ENCODE measurements around the gene BRME1. TPM values are rescaled to one million over a fixed set of nuclear protein-coding genes. Genes with fewer than 3 reads are reported as not detected.

BRME1 gene
- total RNA-seq, 2 donors from 2014 or later: 3.7 TPM; not detected in 1

GRCh38 chr19:13880059-13881043 lies 25.6 kb downstream of the BRME1 start:
- no peaks in the 10 kb centered on the region for H3K9me3 ChIP-seq
- DNase-seq (ENCODE audit: low spot score): peak; percentile 89
- peaks cover 8 to 18% of the 10 kb centered on the region in 2 donors for H3K4me1 ChIP-seq (ENCODE audit: control insufficient read depth in 1 of 2, low read depth in 2 of 2)
- H3K36me3 ChIP-seq: no peaks in the 10 kb centered on the region
- no peaks in the 10 kb centered on the region for H3K27me3 ChIP-seq (replicated peaks; ENCODE audit: insufficient read depth)
- peak overlapping the region; percentile 83 to 89 for H3K27ac ChIP-seq
- ATAC-seq (ENCODE audit: insufficient number of reproducible peaks, low FRiP score, low read depth): peak; percentile 93
- peak overlapping the region; percentile 71 for H3K4me3 ChIP-seq
- peak; percentile 94 for TF ChIP-seq CTCF (IDR thresholded peaks at IDR 0.05)

GRCh38 chr19:13877303-13877702 lies 28.6 kb downstream of the BRME1 start:
- no peaks in the 10 kb centered on the region for H3K27me3 ChIP-seq (replicated peaks; ENCODE audit: insufficient read depth)
- H3K36me3 ChIP-seq: no peaks in the 10 kb centered on the region
- ATAC-seq (ENCODE audit: insufficient number of reproducible peaks, low FRiP score, low read depth): no peak
- H3K27ac ChIP-seq: no peak overlapping the region
- H3K4me1 ChIP-seq (ENCODE audit: control insufficient read depth in 1 of 2, low read depth in 2 of 2): peaks cover 8 to 18% of the 10 kb centered on the region in 2 donors
- TF ChIP-seq CTCF (IDR thresholded peaks at IDR 0.05): no peak
- H3K4me3 ChIP-seq: no peak overlapping the region
- H3K9me3 ChIP-seq: no peaks in the 10 kb centered on the region
- DNase-seq (ENCODE audit: low spot score): no peak

GRCh38 chr19:13876834-13877233 lies 29.1 kb downstream of the BRME1 start, which contains the start of gene NANOS3:
NANOS3 (plus strand) TSS chr19:13877134; CDS start chr19:13877249, 115 bp downstream.
- Histone ChIP-seq H3K4me3 (no peak within 1 kb of the TSS), H3K27me3 (replicated peaks; ENCODE audit: insufficient read depth) (no peaks in the 10 kb centered on the region), H3K4me1 (ENCODE audit: control insufficient read depth in 1 of 2, low read depth in 2 of 2) (peaks cover 8 to 18% of the 10 kb centered on the region in 2 donors), H3K36me3 (no peaks in the 10 kb centered on the region), H3K9me3 (no peaks in the 10 kb centered on the region), H3K27ac (no peak within 1 kb of the TSS)
- DNase-seq (ENCODE audit: low spot score) (no peak), ATAC-seq (ENCODE audit: insufficient number of reproducible peaks, low FRiP score, low read depth) (no peak)
- no peak for TF ChIP-seq CTCF (IDR thresholded peaks at IDR 0.05)

- Histone ChIP-seq H3K27me3 (replicated peaks; ENCODE audit: insufficient read depth) (no peaks in the 10 kb centered on the region), H3K9me3 (no peaks in the 10 kb centered on the region), H3K36me3 (no peaks in the 10 kb centered on the region), H3K4me3 (no peak overlapping the region), H3K4me1 (ENCODE audit: control insufficient read depth in 1 of 2, low read depth in 2 of 2) (peaks cover 8 to 15% of the 10 kb centered on the region in 2 donors), H3K27ac (no peak overlapping the region)
- DNase-seq (ENCODE audit: low spot score): no peak
- no peak for ATAC-seq (ENCODE audit: insufficient number of reproducible peaks, low FRiP score, low read depth)
- TF ChIP-seq CTCF (IDR thresholded peaks at IDR 0.05): no peak
These were observed 30.1 kb downstream of the BRME1 start for GRCh38 chr19:13875824-13876223.

GRCh38 chr19:13873834-13874515 lies 31.9 kb downstream of the BRME1 start:
- ATAC-seq (ENCODE audit: insufficient number of reproducible peaks, low FRiP score, low read depth): no peak
- no peaks in the 10 kb centered on the region for H3K27me3 ChIP-seq (replicated peaks; ENCODE audit: insufficient read depth)
- no peak for DNase-seq (ENCODE audit: low spot score)
- no peaks in the 10 kb centered on the region for H3K4me1 ChIP-seq (ENCODE audit: control insufficient read depth in 1 of 2, low read depth in 2 of 2)
- H3K9me3 ChIP-seq: no peaks in the 10 kb centered on the region
- H3K4me3 ChIP-seq: no peak overlapping the region
- no peaks in the 10 kb centered on the region for H3K36me3 ChIP-seq
- no peak for TF ChIP-seq CTCF (IDR thresholded peaks at IDR 0.05)
- H3K27ac ChIP-seq: no peak overlapping the region
